Hepatocyte (in vitro differentiated cells): Measurements from ENCODE around the gene SEMG2. TPM values are rescaled to one million over a fixed set of nuclear protein-coding genes. Genes with fewer than 3 reads are reported as not detected.

Experiments
- DNase-seq: peaks from one replicate; pipeline ENCODE4 v3.0.0-alpha.2; 2016; ENCODE audit warnings: low spot score
- H2AFZ ChIP-seq: fragments of 200-600 bp; sonication (generic); 2 replicates; pipeline ENCODE4 v1.6.0; 2016; ENCODE audit warnings: antibody characterized with exemption, mild to moderate bottlenecking
- H3K27ac ChIP-seq: fragments of 200-600 bp; sonication (generic); 2 replicates; pipeline ENCODE4 v1.5.1; 2016; ENCODE audit warnings: mild to moderate bottlenecking
- H3K27me3 ChIP-seq: fragments of 200-600 bp; sonication (generic); 2 replicates; pipeline ENCODE4 v1.6.1; 2016
- H3K36me3 ChIP-seq: fragments of 200-600 bp; sonication (generic); replicated peaks from 2 replicates; pipeline ENCODE4 v1.5.1; 2016; ENCODE audit warnings: low read depth; ENCODE audit not compliant: insufficient read depth
- H3K4me1 ChIP-seq: fragments of 200-600 bp; sonication (generic); 2 replicates; pipeline ENCODE4 v1.5.1; 2016; ENCODE audit warnings: mild to moderate bottlenecking, moderate library complexity; ENCODE audit not compliant: insufficient read depth
- H3K4me2 ChIP-seq: fragments of 200-600 bp; sonication (generic); 2 replicates; pipeline ENCODE4 v1.6.0; 2016
- H3K4me3 ChIP-seq: fragments of 200-600 bp; sonication (generic); 2 replicates; pipeline ENCODE4 v1.5.1; 2016; ENCODE audit warnings: mild to moderate bottlenecking
- H3K79me2 ChIP-seq: fragments of 200-600 bp; sonication (generic); 2 replicates; pipeline ENCODE4 v1.6.0; 2017; ENCODE audit warnings: mild to moderate bottlenecking
- H3K9me2 ChIP-seq: fragments of 200-600 bp; sonication (generic); replicated peaks from 2 replicates; pipeline ENCODE4 v1.6.0; 2017; ENCODE audit warnings: mild to moderate bottlenecking; ENCODE audit not compliant: insufficient read depth
- H3K9me3 ChIP-seq: fragments of 200-600 bp; sonication (generic); 2 replicates; pipeline ENCODE4 v1.5.1; 2016; ENCODE audit warnings: low read depth, mild to moderate bottlenecking
- H4K20me1 ChIP-seq: fragments of 200-600 bp; sonication (generic); 2 replicates; pipeline ENCODE4 v1.6.0; 2016; ENCODE audit warnings: mild to moderate bottlenecking; ENCODE audit not compliant: insufficient read depth, poor library complexity, severe bottlenecking
- EZH2 ChIP-seq: fragments of 200-600 bp; sonication (generic); IDR thresholded peaks from 2 replicates; pipeline ENCODE4 v1.6.1; 2016; ENCODE audit warnings: antibody characterized with exemption, mild to moderate bottlenecking, borderline replicate concordance
- EZH2phosphoT487 ChIP-seq: fragments of 200-600 bp; sonication (generic); IDR thresholded peaks from one replicate; pipeline ENCODE4 v1.6.1; 2018; ENCODE audit warnings: antibody characterized with exemption, mild to moderate bottlenecking, low read depth, moderate library complexity; ENCODE audit not compliant: unreplicated experiment, severe bottlenecking
- WGBS: methylation state at CpG from one replicate; pipeline ENCODE4 v1.1.6; 2016; ENCODE audit warnings: low lambda C conversion rate; ENCODE audit errors: missing lambda C conversion rate; 5-methylcytosine and 5-hydroxymethylcytosine counted together
- polyA plus RNA-seq: library from polyadenylated mRNA; unstranded; fragments of >200 nt; fragmentation: Nextera tagmentation; extraction: Ambion mirVana; gene quantifications from 2 replicates; pipeline ENCODE4 v1.2.1, GENCODE V29; 2016
- total RNA-seq: library from RNA; depleted of rRNA; stranded (reverse); fragments of >200 nt; gene quantifications from 2 replicates; pipeline ENCODE4 v1.2.3, GENCODE V29; 2014
- TF ChIP-seq, protein P1 (sequence below): fragments of 200-600 bp; sonication (generic); IDR thresholded peaks from 2 replicates; pipeline ENCODE4 v1.5.1; 2016; ENCODE audit warnings: antibody characterized with exemption, mild to moderate bottlenecking; ENCODE audit not compliant: poor library complexity

SEMG2 gene
- total and polyA plus RNA-seq, 2 experiments from 2014 or later, result not detected

DNA sequence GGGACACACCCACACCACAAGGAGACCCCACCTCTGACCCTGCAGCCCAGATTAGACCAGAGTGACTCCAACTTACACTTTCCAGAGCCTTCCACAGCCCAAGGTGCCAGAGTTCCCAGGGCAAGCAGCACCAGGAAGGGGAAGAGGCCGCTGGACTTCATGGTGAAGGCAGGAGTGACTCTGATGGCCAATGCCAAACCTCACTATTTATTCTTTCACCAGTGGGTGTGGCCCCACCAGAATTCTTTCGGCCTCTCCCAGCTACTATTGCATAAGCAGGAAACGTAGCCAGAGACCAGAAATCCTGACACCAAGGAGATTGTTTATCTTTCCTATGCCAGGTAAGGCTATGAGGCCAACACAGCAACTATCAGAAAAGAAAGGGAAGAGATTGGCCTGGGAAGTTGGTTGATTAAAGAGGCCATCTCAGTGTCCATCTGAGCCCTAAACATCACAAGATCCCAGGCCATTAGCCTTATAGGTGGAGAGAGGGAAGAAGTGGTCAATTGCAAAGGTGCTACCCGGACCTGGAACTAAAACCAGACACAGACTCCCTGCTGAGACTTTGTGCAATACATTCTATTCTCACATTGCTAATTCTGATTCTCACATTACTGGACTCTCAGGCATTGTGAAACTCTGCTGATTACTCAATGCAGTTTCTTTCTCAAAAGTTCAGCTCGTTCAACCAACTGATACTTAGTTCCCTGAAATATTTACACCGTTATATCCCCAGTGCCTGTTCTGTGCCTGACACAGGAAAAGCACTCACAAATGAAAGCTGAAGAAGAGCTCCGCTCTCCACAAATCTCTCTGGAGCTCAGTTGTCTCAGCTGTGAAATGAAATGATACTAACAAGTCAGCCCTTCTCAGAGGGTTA lies 33.5 kb downstream of the SEMG2 start, which contains the start of gene SLPI:
TSS of gene SLPI (minus strand) at position 182 of the 880 bp plus-strand sequence. CDS start at position 161, 21 bp downstream.
- 53% methylated on average over 7 of the region's 7 CpGs for WGBS
- peaks cover 7% of the 10 kb centered on the region for H3K4me1 ChIP-seq
- H3K27ac ChIP-seq, result peak within 1 kb of the TSS; percentile 67
- H3K27me3 ChIP-seq, result no peaks in the 10 kb centered on the region
- H4K20me1 ChIP-seq, result no peaks in the 10 kb centered on the region
- peak; percentile 59 for DNase-seq
- H3K79me2 ChIP-seq, result no peaks in the 10 kb centered on the region
- H3K4me2 ChIP-seq, result peak within 1 kb of the TSS; percentile 24
- no peak for TF ChIP-seq EZH2phosphoT487
- TF ChIP-seq, protein P1, sequence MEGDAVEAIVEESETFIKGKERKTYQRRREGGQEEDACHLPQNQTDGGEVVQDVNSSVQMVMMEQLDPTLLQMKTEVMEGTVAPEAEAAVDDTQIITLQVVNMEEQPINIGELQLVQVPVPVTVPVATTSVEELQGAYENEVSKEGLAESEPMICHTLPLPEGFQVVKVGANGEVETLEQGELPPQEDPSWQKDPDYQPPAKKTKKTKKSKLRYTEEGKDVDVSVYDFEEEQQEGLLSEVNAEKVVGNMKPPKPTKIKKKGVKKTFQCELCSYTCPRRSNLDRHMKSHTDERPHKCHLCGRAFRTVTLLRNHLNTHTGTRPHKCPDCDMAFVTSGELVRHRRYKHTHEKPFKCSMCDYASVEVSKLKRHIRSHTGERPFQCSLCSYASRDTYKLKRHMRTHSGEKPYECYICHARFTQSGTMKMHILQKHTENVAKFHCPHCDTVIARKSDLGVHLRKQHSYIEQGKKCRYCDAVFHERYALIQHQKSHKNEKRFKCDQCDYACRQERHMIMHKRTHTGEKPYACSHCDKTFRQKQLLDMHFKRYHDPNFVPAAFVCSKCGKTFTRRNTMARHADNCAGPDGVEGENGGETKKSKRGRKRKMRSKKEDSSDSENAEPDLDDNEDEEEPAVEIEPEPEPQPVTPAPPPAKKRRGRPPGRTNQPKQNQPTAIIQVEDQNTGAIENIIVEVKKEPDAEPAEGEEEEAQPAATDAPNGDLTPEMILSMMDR, result no peak
- no peak for TF ChIP-seq EZH2
- no peaks in the 10 kb centered on the region for H3K9me2 ChIP-seq
- no peaks in the 10 kb centered on the region for H3K9me3 ChIP-seq
- H3K4me3 ChIP-seq, result no peak within 1 kb of the TSS
- no peaks in the 10 kb centered on the region for H3K36me3 ChIP-seq
- H2AFZ ChIP-seq, result no peak within 1 kb of the TSS

DNA sequence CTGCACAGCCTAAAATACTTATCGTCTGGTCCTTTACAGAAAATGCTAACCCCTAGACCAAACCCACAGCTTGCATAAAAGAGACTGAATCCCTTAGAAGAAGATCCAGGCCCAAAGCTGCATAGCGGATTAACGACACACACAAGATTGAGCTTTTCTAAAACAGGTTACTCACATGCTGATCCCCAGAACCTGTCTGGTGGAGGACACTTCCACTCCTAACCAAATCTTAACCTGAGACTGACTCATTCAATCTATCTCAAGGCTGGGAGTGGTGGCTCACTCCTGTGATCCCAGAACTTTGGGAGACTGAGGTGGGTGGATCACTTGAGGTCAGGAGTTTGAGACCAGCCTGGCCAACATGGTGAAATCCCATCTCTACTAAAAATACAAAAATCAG lies 36.0 kb downstream of the SEMG2 start:
- H4K20me1 ChIP-seq, result no peaks in the 10 kb centered on the region
- no peaks in the 10 kb centered on the region for H3K9me2 ChIP-seq
- H3K4me2 ChIP-seq, result no peak overlapping the region
- peaks cover 7% of the 10 kb centered on the region for H3K4me1 ChIP-seq
- no peak overlapping the region for H3K27ac ChIP-seq
- DNase-seq, result no peak
- H3K36me3 ChIP-seq, result no peaks in the 10 kb centered on the region
- no peaks in the 10 kb centered on the region for H3K79me2 ChIP-seq
- no peak overlapping the region for H3K4me3 ChIP-seq
- H2AFZ ChIP-seq, result no peak overlapping the region
- WGBS, result 93% methylated on average over 3 of the region's 3 CpGs
- H3K27me3 ChIP-seq, result peaks cover 7% of the 10 kb centered on the region
- H3K9me3 ChIP-seq, result no peaks in the 10 kb centered on the region
- no peak for TF ChIP-seq EZH2
- TF ChIP-seq, protein P1, result no peak

DNA sequence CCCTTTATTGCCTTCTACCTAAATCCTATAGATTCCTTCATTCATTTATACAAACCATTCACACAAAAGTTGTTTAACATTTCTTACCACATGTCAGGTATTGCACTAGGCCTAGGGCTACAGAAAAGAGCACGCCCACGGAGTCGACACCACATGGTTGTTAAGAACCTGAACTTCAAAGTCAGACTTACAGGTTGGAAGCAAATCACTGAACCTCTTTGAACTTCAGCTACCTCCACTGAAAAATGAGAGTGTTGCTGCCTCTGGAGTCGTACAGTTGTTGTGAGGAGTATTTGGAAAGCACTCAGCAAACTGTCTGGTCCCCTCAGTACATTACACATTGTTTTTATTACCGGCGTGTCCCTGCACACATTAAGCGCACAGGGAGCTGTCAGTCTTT lies 36.5 kb downstream of the SEMG2 start:
- H3K27ac ChIP-seq, result no peak overlapping the region
- DNase-seq, result no peak
- H3K9me3 ChIP-seq, result no peaks in the 10 kb centered on the region
- H4K20me1 ChIP-seq, result no peaks in the 10 kb centered on the region
- no peaks in the 10 kb centered on the region for H3K36me3 ChIP-seq
- H3K4me3 ChIP-seq, result no peak overlapping the region
- no peak overlapping the region for H2AFZ ChIP-seq
- H3K27me3 ChIP-seq, result peaks cover 7% of the 10 kb centered on the region
- TF ChIP-seq EZH2phosphoT487 (no peak), EZH2 (no peak)
- TF ChIP-seq, protein P1, result no peak
- peaks cover 7% of the 10 kb centered on the region for H3K4me1 ChIP-seq
- no peaks in the 10 kb centered on the region for H3K9me2 ChIP-seq
- H3K79me2 ChIP-seq, result no peaks in the 10 kb centered on the region
- 85% methylated on average over 7 of the region's 7 CpGs for WGBS
- H3K4me2 ChIP-seq, result no peak overlapping the region
